ENCODE results near the gene GNAQ. TPM values are rescaled to one million over a fixed set of nuclear protein-coding genes. Genes with fewer than 3 reads are reported as not detected.

GNAQ gene
- total RNA-seq, 4 donors from 2014 or later: 18.1 to 35.1 (median 24.0) TPM

DNA sequence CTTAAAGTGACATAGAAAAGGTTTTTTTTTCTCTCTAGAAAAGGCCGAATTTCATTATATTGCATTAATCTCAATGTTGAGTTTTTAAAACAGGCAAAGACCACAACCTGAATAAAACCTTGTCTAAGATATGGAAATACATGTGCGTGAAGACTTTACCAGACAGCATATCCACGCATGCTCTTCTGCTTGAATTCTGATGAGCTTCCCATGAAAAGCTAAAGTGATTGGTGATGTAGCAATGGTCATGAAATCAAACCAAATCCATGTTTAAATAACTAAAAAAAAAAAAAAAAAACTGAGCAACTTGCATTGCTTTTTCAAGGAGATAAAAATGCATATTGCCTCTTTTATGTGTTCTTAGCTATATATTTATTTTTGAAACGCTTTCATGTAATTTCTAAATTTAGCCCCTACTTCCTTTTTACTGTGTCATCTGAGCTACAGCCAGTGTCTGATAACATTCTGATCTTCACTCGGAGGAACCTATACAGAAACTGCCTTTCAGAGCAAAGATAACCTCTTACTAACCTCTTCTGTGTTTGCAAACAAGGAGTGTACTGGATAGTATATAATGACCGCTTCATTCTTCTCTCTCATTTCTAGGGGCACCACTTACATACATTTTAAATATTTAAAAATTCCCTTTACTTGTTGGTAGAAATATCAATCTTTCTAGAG is 204.4 kb downstream of the GNAQ start:
- H3K4me1 ChIP-seq: peaks cover 0 to 12% (median 0%) of the 10 kb centered on the region in 3 donors
- intact Hi-C loops (cut with DNase I): no loop called here
- 73 to 74% methylated on average over 6 of the region's 6 CpGs for WGBS, 2 donors
- no peaks in the 10 kb centered on the region for H3K9me3 ChIP-seq
- DNase-seq: no peak
- H3K36me3 ChIP-seq: no peaks in the 10 kb centered on the region
- TF ChIP-seq CTCF (IDR thresholded peaks at IDR 0.05) (no peak), POLR2A (IDR thresholded peaks at IDR 0.05) (no peak)
- no peak overlapping the region for H3K27ac ChIP-seq
- no peak overlapping the region for H3K4me3 ChIP-seq
- no peaks in the 10 kb centered on the region for H3K27me3 ChIP-seq

DNA sequence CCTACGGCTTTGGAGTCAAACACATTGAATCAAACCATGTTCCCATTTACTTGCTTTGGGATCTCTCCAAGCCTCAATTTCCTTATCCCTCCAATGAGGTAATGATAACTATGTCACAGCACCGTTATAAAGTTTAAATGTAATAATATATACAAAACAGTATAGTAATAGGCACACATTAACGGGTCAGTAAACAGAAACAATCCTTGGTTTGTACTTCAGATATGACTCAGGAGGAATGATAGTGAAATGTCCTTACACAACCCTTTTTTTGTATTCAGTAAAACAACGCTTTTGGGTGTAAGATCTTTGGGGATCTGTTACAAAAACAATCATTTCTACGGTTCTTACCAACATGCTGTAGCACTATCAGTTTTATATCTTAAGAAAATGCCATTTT is 205.0 kb downstream of the GNAQ start:
- intact Hi-C loops (cut with DNase I): no loop called here
- Histone ChIP-seq H3K9me3 (no peaks in the 10 kb centered on the region), H3K4me3 (no peak overlapping the region), H3K36me3 (no peaks in the 10 kb centered on the region), H3K27me3 (no peaks in the 10 kb centered on the region), H3K4me1 (peaks cover 0 to 16% (median 0%) of the 10 kb centered on the region in 3 donors), H3K27ac (no peak overlapping the region)
- no peak for DNase-seq
- TF ChIP-seq POLR2A (IDR thresholded peaks at IDR 0.05) (no peak), CTCF (IDR thresholded peaks at IDR 0.05) (no peak)
- 83 to 88% methylated on average over 5 of the region's 5 CpGs for WGBS, 2 donors

GRCh38 chr9:77826116-77826515 is 205.5 kb downstream of the GNAQ start:
- intact Hi-C loops (cut with DNase I): no loop called here
- H3K4me1 ChIP-seq: peaks cover 0 to 16% (median 0%) of the 10 kb centered on the region in 3 donors

DNA sequence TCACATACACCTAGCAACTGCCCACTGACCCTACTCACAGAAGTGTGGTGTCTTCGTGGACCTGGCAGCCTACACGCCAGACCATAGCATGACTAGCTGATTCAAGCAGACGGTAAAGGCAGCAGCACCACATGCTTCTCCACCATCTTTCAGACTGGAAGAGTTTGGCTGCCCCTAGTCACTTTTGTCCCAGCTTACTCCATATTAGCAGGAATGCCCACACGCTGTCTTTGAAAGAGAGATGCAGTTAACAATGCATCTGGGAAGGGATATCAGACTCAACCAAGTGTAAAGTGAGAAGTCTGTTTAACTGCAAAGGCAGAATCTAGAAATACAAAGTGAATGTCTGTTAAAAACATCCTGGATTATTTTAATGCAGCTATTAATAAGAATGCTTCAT is 206.2 kb downstream of the GNAQ start:
- no peaks in the 10 kb centered on the region for H3K9me3 ChIP-seq
- DNase-seq: no peak
- H3K4me1 ChIP-seq: peaks cover 0 to 19% (median 0%) of the 10 kb centered on the region in 3 donors
- no peak overlapping the region for H3K4me3 ChIP-seq
- no peak overlapping the region for H3K27ac ChIP-seq
- TF ChIP-seq POLR2A (IDR thresholded peaks at IDR 0.05): no peak
- TF ChIP-seq CTCF (IDR thresholded peaks at IDR 0.05): no peak
- 93% methylated on average over 4 of the region's 4 CpGs for WGBS, 2 donors
- intact Hi-C loops (cut with DNase I): no loop called here
- H3K36me3 ChIP-seq: no peaks in the 10 kb centered on the region
- H3K27me3 ChIP-seq: no peaks in the 10 kb centered on the region

More at GRCh38 chr9:77826116-77826515, 205.5 kb downstream of the GNAQ start:
- H3K27ac ChIP-seq: no peak overlapping the region
- H3K36me3 ChIP-seq: no peaks in the 10 kb centered on the region
- TF ChIP-seq CTCF (IDR thresholded peaks at IDR 0.05): no peak
- no peak for TF ChIP-seq POLR2A (IDR thresholded peaks at IDR 0.05)
- no peak overlapping the region for H3K4me3 ChIP-seq
- H3K27me3 ChIP-seq: no peaks in the 10 kb centered on the region
- DNase-seq: no peak
- WGBS, 2 donors: 69 to 76% methylated on average over 1 to 2 of the region's 2 CpGs
- no peaks in the 10 kb centered on the region for H3K9me3 ChIP-seq

- Histone ChIP-seq H3K27me3 (no peaks in the 10 kb centered on the region), H3K4me3 (no peak overlapping the region), H3K4me1 (peaks cover 0 to 28% (median 4%) of the 10 kb centered on the region in 3 donors), H3K9me3 (no peaks in the 10 kb centered on the region), H3K36me3 (no peaks in the 10 kb centered on the region), H3K27ac (peak overlapping the region in 2 of 4 donors; percentile 1 to 2)
- TF ChIP-seq POLR2A (IDR thresholded peaks at IDR 0.05) (no peak), CTCF (IDR thresholded peaks at IDR 0.05) (no peak)
- no peak for DNase-seq
- intact Hi-C loops (cut with DNase I): no loop called here
- 50 to 62% methylated on average over 3 of the region's 3 CpGs for WGBS, 2 donors
Measured at GRCh38 chr9:77820293-77820954, 211.2 kb downstream of the GNAQ start.
